ENCODE measurements around the gene C2CD3.
"Not testable (repeated sequence)": the region's sequence is repeated elsewhere in the genome, so short reads cannot be mapped to it uniquely, and the experiment has no call there.

C2CD3 gene

GRCh38 chr11:74120260-74121035 is 50.4 kb downstream of the C2CD3 start:
- DNase-seq (ENCODE audit: low spot score), result not testable (repeated sequence)

GRCh38 chr11:74116719-74117118 is 54.1 kb downstream of the C2CD3 start:
- DNase-seq (ENCODE audit: low spot score), result no peak

- DNase-seq (ENCODE audit: low spot score), result no peak
Observed at GRCh38 chr11:74112877-74113276, 57.9 kb downstream of the C2CD3 start.

- DNase-seq (ENCODE audit: low spot score), result no peak
Observed at GRCh38 chr11:74106124-74106523, 64.7 kb downstream of the C2CD3 start.

GRCh38 chr11:74102321-74102720 is 68.5 kb downstream of the C2CD3 start:
- DNase-seq (ENCODE audit: low spot score), result no peak

- DNase-seq (ENCODE audit: low spot score), result no peak
Observed at GRCh38 chr11:74100735-74101134, 70.1 kb downstream of the C2CD3 start.

- DNase-seq (ENCODE audit: low spot score), result no peak
Observed at GRCh38 chr11:74100231-74100630, 70.6 kb downstream of the C2CD3 start.

GRCh38 chr11:74097686-74098237 is 73.0 kb downstream of the C2CD3 start:
- DNase-seq (ENCODE audit: low spot score), result no peak

GRCh38 chr11:74094393-74094792 is 76.4 kb downstream of the C2CD3 start:
- DNase-seq (ENCODE audit: low spot score), result no peak

- no peak for DNase-seq (ENCODE audit: low spot score)
Observed at GRCh38 chr11:74092425-74092824, 78.4 kb downstream of the C2CD3 start.

- DNase-seq (ENCODE audit: low spot score), result no peak
Observed at GRCh38 chr11:74091549-74091948, 79.3 kb downstream of the C2CD3 start.

GRCh38 chr11:74090701-74091100 is 80.1 kb downstream of the C2CD3 start:
- DNase-seq (ENCODE audit: low spot score), result peak; percentile 50

- no peak for DNase-seq (ENCODE audit: low spot score)
Observed at GRCh38 chr11:74086242-74086884, 84.4 kb downstream of the C2CD3 start.

- peak; percentile 16 for DNase-seq (ENCODE audit: low spot score)
Observed at GRCh38 chr11:74085542-74085892, 85.3 kb downstream of the C2CD3 start.

- peak; percentile 52 for DNase-seq (ENCODE audit: low spot score)
Observed at GRCh38 chr11:74084796-74085541, 85.8 kb downstream of the C2CD3 start.

GRCh38 chr11:74083927-74084326 is 86.9 kb downstream of the C2CD3 start:
- DNase-seq (ENCODE audit: low spot score), result not testable (repeated sequence)

- DNase-seq (ENCODE audit: low spot score), result no peak
Observed at GRCh38 chr11:74081428-74081827, 89.4 kb downstream of the C2CD3 start.

- DNase-seq (ENCODE audit: low spot score), result no peak
Observed at GRCh38 chr11:74077193-74077592, 93.6 kb downstream of the C2CD3 start.

GRCh38 chr11:74072721-74073120 is 98.1 kb downstream of the C2CD3 start:
- no peak for DNase-seq (ENCODE audit: low spot score)

GRCh38 chr11:74072286-74072685 is 98.5 kb downstream of the C2CD3 start:
- DNase-seq (ENCODE audit: low spot score), result no peak

- DNase-seq (ENCODE audit: low spot score), result no peak
Observed at GRCh38 chr11:74070723-74071492, 99.9 kb downstream of the C2CD3 start.

Measured in kidney tubule cell (primary cell).